ENCODE measurements around the gene MALT1. TPM values are rescaled to one million over a fixed set of nuclear protein-coding genes. Genes with fewer than 3 reads are reported as not detected.

The MALT1 gene
- total RNA-seq, 6 donors from 2014 or later = 17.1 to 29.3 (median 24.6) TPM

- peaks cover 0 to 13% (median 6%) of the 10 kb centered on the region in 4 donors for H3K4me1 ChIP-seq
- DNase-seq (no peak), ATAC-seq (ENCODE audit: low FRiP score in 2 of 2) (no peak)
- no peak overlapping the region for H3K27ac ChIP-seq
- no peaks in the 10 kb centered on the region for H3K36me3 ChIP-seq
- no peak overlapping the region for H3K4me3 ChIP-seq
- TF ChIP-seq POLR2AphosphoS5 (IDR thresholded peaks at IDR 0.05) (no peak), POLR2A (IDR thresholded peaks at IDR 0.05) (no peak), CTCF (IDR thresholded peaks at IDR 0.05) (no peak), EP300 (IDR thresholded peaks at IDR 0.05) (no peak)
- WGBS, 2 donors = 88 to 92% methylated on average over 6 of the region's 6 CpGs
- H3K9me3 ChIP-seq = no peaks in the 10 kb centered on the region
- H3K27me3 ChIP-seq = no peaks in the 10 kb centered on the region
These were observed 16.2 kb upstream of the MALT1 start for GRCh38 chr18:58654896-58655614.

GRCh38 chr18:58657081-58657480, 14.2 kb upstream of the MALT1 start:
- WGBS, 2 donors = 94 to 96% methylated on average over 2 of the region's 2 CpGs
- ATAC-seq (ENCODE audit: low FRiP score in 2 of 2) = no peak

GRCh38 chr18:58657494-58657893, 13.8 kb upstream of the MALT1 start:
- TF ChIP-seq CTCF (IDR thresholded peaks at IDR 0.05) (no peak), POLR2AphosphoS5 (IDR thresholded peaks at IDR 0.05) (no peak), POLR2A (IDR thresholded peaks at IDR 0.05) (no peak), EP300 (IDR thresholded peaks at IDR 0.05) (no peak)
- Histone ChIP-seq H3K27me3 (no peaks in the 10 kb centered on the region), H3K27ac (peak overlapping the region in 1 of 4 donors; percentile 23), H3K4me3 (no peak overlapping the region), H3K9me3 (no peaks in the 10 kb centered on the region), H3K36me3 (no peaks in the 10 kb centered on the region), H3K4me1 (peaks cover 0 to 13% (median 6%) of the 10 kb centered on the region in 4 donors)
- 100% methylated on average over 1 of the region's 1 CpG for WGBS, 2 donors
- ATAC-seq (ENCODE audit: low FRiP score in 2 of 2) = no peak
- DNase-seq = no peak

More at GRCh38 chr18:58657081-58657480, 14.2 kb upstream of the MALT1 start:
- H3K36me3 ChIP-seq = no peaks in the 10 kb centered on the region
- no peak overlapping the region for H3K27ac ChIP-seq
- no peaks in the 10 kb centered on the region for H3K27me3 ChIP-seq
- no peak for DNase-seq
- peaks cover 0 to 13% (median 6%) of the 10 kb centered on the region in 4 donors for H3K4me1 ChIP-seq
- no peak overlapping the region for H3K4me3 ChIP-seq
- no peaks in the 10 kb centered on the region for H3K9me3 ChIP-seq
- no peak for TF ChIP-seq POLR2A (IDR thresholded peaks at IDR 0.05)
- TF ChIP-seq POLR2AphosphoS5 (IDR thresholded peaks at IDR 0.05) = no peak
- no peak for TF ChIP-seq CTCF (IDR thresholded peaks at IDR 0.05)

GRCh38 chr18:58659691-58660090, 11.6 kb upstream of the MALT1 start:
- Histone ChIP-seq H3K4me3 (no peak overlapping the region), H3K4me1 (peaks cover 0 to 13% (median 6%) of the 10 kb centered on the region in 4 donors), H3K9me3 (no peaks in the 10 kb centered on the region), H3K36me3 (no peaks in the 10 kb centered on the region), H3K27me3 (no peaks in the 10 kb centered on the region), H3K27ac (no peak overlapping the region)
- no peak for DNase-seq
- 96 to 97% methylated on average over 4 of the region's 4 CpGs for WGBS, 2 donors
- TF ChIP-seq POLR2A (IDR thresholded peaks at IDR 0.05) (no peak), CTCF (IDR thresholded peaks at IDR 0.05) (no peak), EP300 (IDR thresholded peaks at IDR 0.05) (no peak), POLR2AphosphoS5 (IDR thresholded peaks at IDR 0.05) (no peak)
- no peak for ATAC-seq (ENCODE audit: low FRiP score in 2 of 2)

- ATAC-seq (ENCODE audit: low FRiP score in 2 of 2) = no peak
- Histone ChIP-seq H3K36me3 (no peaks in the 10 kb centered on the region), H3K9me3 (no peaks in the 10 kb centered on the region), H3K27me3 (no peaks in the 10 kb centered on the region), H3K4me3 (no peak overlapping the region), H3K4me1 (peaks cover 0 to 13% (median 6%) of the 10 kb centered on the region in 4 donors), H3K27ac (no peak overlapping the region)
- peak in 1 of 2 donors; percentile 31 for DNase-seq
- 96 to 97% methylated on average over 9 of the region's 9 CpGs for WGBS, 2 donors
- no peak for TF ChIP-seq EP300 (IDR thresholded peaks at IDR 0.05)
- TF ChIP-seq CTCF (IDR thresholded peaks at IDR 0.05) = no peak
- TF ChIP-seq POLR2AphosphoS5 (IDR thresholded peaks at IDR 0.05) = no peak
- no peak for TF ChIP-seq POLR2A (IDR thresholded peaks at IDR 0.05)
These were observed 10.3 kb upstream of the MALT1 start for GRCh38 chr18:58660915-58661314.
